GM06990 (cell line): Measurements from ENCODE around the gene GMEB1.
"Not testable (repeated sequence)": the region's sequence is repeated elsewhere in the genome, so short reads cannot be mapped to it uniquely, and the experiment has no call there.

ENCODE experiments used
- DNase-seq: peaks from one replicate; pipeline ENCODE4 v3.0.0-alpha.2; 2011; ENCODE audit not compliant: insufficient read length; ENCODE audit errors: extremely low read depth
- H3K27me3 ChIP-seq: replicated peaks from 2 replicates; pipeline ENCODE4 v1.6.0; 2011; ENCODE audit warnings: low read length; ENCODE audit not compliant: control insufficient read depth, insufficient read depth
- H3K36me3 ChIP-seq: 2 replicates; pipeline ENCODE4 v1.5.1; 2011; ENCODE audit warnings: low read length; ENCODE audit not compliant: control insufficient read depth, insufficient read depth
- H3K4me3 ChIP-seq: replicated peaks from 2 replicates; pipeline ENCODE4 v1.5.1; 2011; ENCODE audit warnings: low read depth, mild to moderate bottlenecking, control low read depth, low read length
- CTCF ChIP-seq: IDR thresholded peaks from 2 replicates; pipeline ENCODE4 v1.5.1; 2011; ENCODE audit warnings: low read length, control low read depth, mild to moderate bottlenecking, inconsistent platforms; ENCODE audit not compliant: insufficient read depth, poor library complexity, severe bottlenecking

The GMEB1 gene

DNA sequence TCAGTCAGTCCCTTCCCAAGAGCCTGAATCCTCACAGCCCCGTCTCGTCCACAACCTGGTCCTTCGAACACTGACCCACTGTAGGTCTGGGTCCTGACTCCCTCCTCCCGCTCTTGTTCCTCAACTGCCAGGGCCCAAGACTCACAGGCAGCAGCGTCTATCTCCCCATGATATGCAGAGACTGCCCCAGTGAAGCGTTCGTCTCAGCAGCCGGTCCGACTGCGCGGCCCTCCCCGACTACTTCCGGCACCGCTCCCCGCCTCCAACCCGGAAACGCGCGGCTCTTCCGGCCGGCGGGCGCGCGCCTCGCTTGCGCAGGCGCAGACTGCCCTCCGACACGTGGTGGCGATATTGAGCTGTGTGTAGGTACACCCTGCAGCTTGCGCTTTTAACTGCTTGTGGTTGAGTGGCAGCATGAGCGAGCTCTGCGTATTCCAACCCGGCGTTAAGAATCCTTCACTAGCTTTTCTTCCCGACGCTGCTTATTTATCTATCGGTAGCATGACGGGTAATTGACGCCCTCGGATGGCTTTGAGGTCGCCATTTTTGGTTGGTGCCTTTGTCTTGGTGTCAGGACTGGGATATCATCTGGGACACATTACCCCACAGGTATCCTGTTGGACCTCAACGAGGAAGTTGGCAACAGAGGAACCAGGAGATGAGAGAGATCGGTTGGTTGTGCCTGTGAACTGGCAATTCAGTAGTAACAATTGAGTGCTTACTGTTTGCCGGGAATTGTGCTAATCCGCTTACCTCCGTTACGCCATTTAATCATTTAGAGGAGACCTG, 25.5 kb upstream of the GMEB1 start, which contains the start of gene TAF12:
Gene TAF12, minus strand, starts transcription at position 221 of the 789 bp plus-strand sequence. CDS start 20,986 bp downstream, outside the sequence.
- TF ChIP-seq CTCF, result peak; percentile 48
- Histone ChIP-seq H3K27me3 (no peaks in the 10 kb centered on the region), H3K4me3 (peak within 1 kb of the TSS; percentile 95), H3K36me3 (no peaks in the 10 kb centered on the region)
- peak; percentile 100 for DNase-seq

- no peaks in the 10 kb centered on the region for H3K27me3 ChIP-seq
- DNase-seq, result no peak
- no peak overlapping the region for H3K4me3 ChIP-seq
- TF ChIP-seq CTCF, result no peak
- H3K36me3 ChIP-seq, result no peaks in the 10 kb centered on the region
These were observed 24.1 kb upstream of the GMEB1 start for GRCh38 chr1:28644494-28644893.

DNA sequence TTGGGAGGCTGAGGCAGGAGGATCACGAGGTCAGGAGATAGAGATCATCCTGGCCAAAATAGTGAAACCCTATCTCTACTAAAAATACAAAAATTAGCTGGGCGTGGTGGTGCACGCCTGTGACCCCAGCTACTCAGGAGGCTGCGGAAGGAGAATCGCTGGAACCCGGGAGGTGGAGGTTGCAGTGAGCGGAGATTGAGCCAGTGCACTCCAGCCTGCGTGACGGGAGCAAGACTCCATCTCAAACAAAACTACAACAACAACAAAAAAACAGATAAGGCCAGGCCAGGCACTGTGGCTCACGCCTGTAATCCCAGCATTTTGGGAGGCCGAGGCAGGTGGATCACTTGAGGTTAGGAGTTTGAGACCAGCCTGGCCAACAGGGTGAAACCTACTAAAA, 23.2 kb upstream of the GMEB1 start:
- H3K27me3 ChIP-seq, DNase-seq, H3K36me3 ChIP-seq, H3K4me3 ChIP-seq: not testable (repeated sequence)

GRCh38 chr1:28646040-28646439, 22.5 kb upstream of the GMEB1 start:
- TF ChIP-seq CTCF, result no peak
- DNase-seq, result no peak
- Histone ChIP-seq H3K4me3 (no peak overlapping the region), H3K27me3 (no peaks in the 10 kb centered on the region), H3K36me3 (no peaks in the 10 kb centered on the region)

- no peaks in the 10 kb centered on the region for H3K27me3 ChIP-seq
- DNase-seq, result peak; percentile 96
These were observed 20.5 kb upstream of the GMEB1 start for GRCh38 chr1:28648008-28648473.

More at GRCh38 chr1:28648008-28648473, 20.5 kb upstream of the GMEB1 start:
- no peak for TF ChIP-seq CTCF
- H3K36me3 ChIP-seq, result no peaks in the 10 kb centered on the region
- peak overlapping the region; percentile 45 for H3K4me3 ChIP-seq
